HEK293T (cell line): ENCODE data around the gene IL5.

ENCODE experiments used
- BHLHE40 ChIP-seq: fragments of 450-650 bp; IDR thresholded peaks from 2 replicates; pipeline ENCODE4 v1.6.1; 2016; ENCODE audit warnings: mild to moderate bottlenecking, moderate library complexity, borderline replicate concordance
- FOXA1 ChIP-seq: fragments of 450-650 bp; IDR thresholded peaks from 2 replicates; pipeline ENCODE4 v1.6.1; 2016; ENCODE audit warnings: mild to moderate bottlenecking
- FOXK2 ChIP-seq: fragments of 450-650 bp; IDR thresholded peaks from 2 replicates; pipeline ENCODE4 v1.6.1; 2016; ENCODE audit warnings: mild to moderate bottlenecking
- FOXM1 ChIP-seq: fragments of 450-650 bp; IDR thresholded peaks from 2 replicates; pipeline ENCODE4 v1.6.1; 2017; ENCODE audit warnings: mild to moderate bottlenecking, borderline replicate concordance
- SP1 ChIP-seq: fragments of 450-650 bp; IDR thresholded peaks from 2 replicates; pipeline ENCODE4 v1.6.1; 2017
- TARDBP ChIP-seq: fragments of 450-650 bp; IDR thresholded peaks from 2 replicates; pipeline ENCODE4 v1.6.1; 2016

GRCh38 chr5:132506094-132506692 is 37.1 kb downstream of the IL5 start:
- TF ChIP-seq FOXA1 (no peak), FOXK2 (no peak), FOXM1 (no peak), SP1 (no peak), TARDBP (no peak), BHLHE40 (no peak)
